Effector CD8-positive, alpha-beta T cell (primary cell): Measurements from ENCODE around the gene CCDC142.

ENCODE experiments used
- DNase-seq: peaks from one replicate; lab custom pipeline; 2025; lab: John Stamatoyannopoulos, UW
- total RNA-seq, 4 experiments: gene quantifications; one replicate each; lab custom pipeline; 2026; lab: John Stamatoyannopoulos, UW

Gene CCDC142
- 38.3 to 85.3 (median 45.2) reads per million in 4 experiments for total RNA-seq

DNA sequence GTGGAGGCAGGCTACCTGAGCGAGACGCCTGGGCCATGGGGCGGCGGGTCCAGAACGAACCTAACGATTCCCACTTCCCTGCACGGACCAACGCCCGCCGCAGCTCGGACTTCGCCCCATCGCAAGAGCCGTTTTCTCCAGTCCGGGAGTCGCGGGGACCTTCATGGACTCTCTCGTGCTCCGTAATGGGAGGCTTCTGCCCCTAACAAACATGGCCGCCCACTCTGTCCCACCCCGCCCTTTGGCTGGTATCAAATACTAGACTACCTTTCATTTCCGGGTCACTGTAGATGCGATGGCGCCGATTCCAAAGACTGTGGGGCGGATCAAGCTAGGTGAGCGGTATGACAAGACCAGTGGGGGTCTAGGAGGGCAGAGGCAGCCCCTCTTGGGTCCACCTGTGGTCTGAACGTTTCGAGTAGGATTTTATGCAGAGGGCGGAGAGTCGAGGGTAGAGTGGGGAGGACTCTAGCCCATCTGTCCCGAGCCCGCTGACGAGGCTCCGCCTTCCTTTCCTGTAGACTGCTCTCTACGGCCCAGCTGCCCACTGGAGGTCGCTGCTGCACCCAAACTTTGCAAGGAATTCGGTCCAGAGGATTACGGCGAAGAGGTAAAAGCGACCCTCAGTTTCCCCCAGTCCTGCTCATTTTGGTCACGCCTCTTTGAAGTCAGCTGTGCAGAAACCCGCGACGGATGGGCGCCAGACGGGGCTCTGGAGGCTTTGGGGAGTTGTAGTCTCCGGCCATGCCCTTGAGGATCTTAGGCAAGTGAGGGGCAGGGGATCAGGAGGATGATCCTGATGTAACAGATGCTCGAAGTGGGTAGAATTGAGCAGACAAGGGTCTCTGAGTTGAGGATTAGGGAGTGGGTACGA, at the start of gene CCDC142, which contains the start of gene TTC31:
Gene CCDC142 (minus strand): TSS at position 198 of the 874 bp plus-strand sequence. CDS start 161 bp downstream, at position 37.
Gene TTC31 (plus strand): TSS at position 281 of the 874 bp plus-strand sequence. CDS start 15 bp downstream, at position 296.
- DNase-seq, result peak; percentile 87

GRCh38 chr2:74532222-74532621, 49.4 kb upstream of the CCDC142 start:
- DNase-seq, result no peak

GRCh38 chr2:74531666-74532065, 48.9 kb upstream of the CCDC142 start:
- DNase-seq, result no peak

- DNase-seq, result peak; percentile 16
Observed at GRCh38 chr2:74530239-74531187, 47.7 kb upstream of the CCDC142 start.

DNA sequence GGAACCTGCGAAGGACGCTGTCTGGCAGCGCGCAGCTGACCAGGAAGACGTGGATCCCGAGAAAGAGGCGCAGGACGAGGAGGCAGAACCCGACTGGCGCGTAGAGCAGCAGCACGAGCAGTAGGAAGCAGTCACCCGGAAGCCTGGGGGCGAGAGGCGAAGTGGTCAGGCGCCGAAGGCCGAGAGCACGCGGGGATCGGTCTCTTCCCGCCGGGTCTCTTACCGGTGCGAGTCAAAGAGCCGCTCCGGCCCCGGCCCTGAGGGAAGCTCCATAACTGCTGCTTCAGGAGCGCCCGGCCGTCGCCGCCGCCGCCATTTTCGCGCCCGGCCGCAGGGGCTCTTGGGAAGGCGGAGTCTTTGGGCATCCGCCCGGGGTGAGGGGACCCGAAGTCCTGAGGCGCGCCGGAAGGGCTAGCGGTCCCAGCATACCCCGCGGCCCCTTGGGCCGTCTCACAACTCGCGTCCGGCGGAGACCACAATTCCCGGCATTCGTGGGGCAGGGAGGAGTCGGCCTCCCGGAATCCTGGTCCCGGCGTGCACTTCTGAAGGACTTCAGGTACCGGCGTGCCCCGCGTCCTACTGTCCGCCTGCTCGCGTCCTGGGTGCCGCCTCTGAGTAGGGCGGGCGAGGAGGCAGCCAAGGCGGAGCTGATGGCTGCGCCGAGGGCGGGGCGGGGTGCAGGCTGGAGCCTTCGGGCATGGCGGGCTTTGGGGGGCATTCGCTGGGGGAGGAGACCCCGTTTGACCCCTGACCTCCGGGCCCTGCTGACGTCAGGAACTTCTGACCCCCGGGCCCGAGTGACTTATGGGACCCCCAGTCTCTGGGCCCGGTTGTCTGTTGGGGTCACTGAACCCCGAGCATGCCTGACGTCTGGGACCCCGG, 46.8 kb upstream of the CCDC142 start, which contains the start of the genes AUP1 and HTRA2:
Gene AUP1 (minus strand): TSS at position 350 of the 882 bp plus-strand sequence. CDS start 77 bp downstream, at position 273.
Gene HTRA2 (plus strand): TSS at position 577 of the 882 bp plus-strand sequence. CDS start 74 bp downstream, at position 651.
- DNase-seq, result peak; percentile 68

- no peak for DNase-seq
Observed at GRCh38 chr2:74528600-74529356, 46.0 kb upstream of the CCDC142 start.

DNA sequence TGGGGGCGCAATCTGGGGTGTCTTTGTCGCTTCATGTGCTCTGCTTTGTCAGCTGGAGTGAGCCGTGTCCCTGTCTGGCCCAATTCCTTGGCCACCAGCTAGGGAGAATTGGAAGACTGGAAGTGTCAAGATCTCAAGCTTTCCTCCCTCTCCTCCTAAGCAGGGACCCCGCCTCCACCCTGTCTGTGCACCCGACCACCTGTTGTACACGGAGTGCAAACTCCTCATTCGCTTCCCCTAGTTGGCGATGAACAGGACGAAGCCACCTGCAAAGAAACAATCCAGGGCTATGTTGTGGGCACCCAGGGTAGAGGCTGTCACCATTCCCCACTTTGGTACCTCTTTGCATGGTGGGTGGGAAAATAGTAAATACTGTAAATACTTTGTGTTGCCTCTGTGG, 44.9 kb upstream of the CCDC142 start:
- DNase-seq, result no peak

- no peak for DNase-seq
Observed at GRCh38 chr2:74526649-74527230, 43.9 kb upstream of the CCDC142 start.

DNA sequence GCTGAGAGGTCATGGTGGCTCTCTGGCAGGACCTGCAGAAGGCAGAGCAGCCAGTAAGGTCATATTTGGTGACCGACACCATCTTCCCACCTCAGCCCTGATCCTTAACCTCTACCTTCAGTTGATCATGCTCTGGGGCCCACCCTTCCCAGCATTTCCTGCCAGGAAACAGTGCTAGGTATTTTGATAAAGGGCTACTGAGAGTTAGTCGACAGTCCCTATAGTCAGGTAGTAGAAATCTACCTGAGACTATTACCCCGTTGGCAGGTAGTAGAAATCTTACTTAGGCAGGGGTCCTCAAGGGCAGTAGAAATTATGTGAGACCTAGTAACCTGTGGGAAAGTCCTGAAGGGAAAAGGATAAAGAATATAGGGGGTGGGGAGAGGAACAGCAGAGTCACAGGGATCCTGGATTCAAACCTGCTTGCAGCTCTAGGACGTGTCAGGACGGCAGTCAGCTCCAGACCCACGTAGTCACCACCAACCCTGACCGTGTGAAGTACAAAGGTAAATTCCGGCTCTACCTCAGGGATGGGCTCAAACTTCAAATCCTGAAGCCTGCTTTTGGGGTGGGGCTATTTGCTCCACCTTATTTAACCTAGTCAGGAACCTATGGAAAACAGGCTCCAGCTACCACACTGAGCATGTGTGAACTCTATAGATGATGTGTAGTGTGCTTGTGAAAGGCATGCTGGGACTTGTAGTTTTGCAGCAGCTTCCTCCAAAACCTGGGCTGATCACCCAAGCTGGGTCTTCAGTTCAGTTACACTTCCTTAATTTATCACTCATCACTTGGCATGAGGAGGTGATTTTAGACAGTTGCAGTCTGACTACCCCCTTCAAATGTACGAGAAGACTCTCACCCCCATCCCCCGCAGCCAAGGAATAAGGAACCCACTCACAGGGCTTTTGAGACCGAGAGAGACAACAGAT, 43.2 kb upstream of the CCDC142 start, which contains the start of gene DQX1:
Gene DQX1 (minus strand): TSS at position 515 of the 932 bp plus-strand sequence. CDS start 502 bp downstream, at position 13.
- DNase-seq, result no peak

GRCh38 chr2:74524955-74525716, 42.3 kb upstream of the CCDC142 start:
- DNase-seq, result no peak

DNA sequence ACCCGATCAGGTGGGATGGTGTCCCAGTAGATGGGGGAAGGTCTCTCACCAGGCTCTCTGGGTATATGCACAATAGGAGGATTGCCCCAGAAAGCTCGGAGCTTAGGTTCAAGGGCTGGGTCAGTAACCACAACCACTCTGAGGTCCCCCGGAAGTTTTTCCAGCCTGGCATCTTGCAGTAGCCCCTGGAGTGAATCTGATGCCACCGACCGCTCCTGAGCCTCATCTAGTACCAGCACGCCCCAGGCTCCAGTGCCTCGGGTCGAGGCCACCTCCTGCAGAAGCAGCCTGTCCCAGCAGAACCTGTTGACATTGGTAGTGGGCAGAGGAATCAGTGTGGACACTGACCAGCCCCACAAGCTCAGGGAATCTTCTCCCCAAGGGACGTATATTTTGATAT, 41.2 kb upstream of the CCDC142 start:
- DNase-seq, result no peak

DNA sequence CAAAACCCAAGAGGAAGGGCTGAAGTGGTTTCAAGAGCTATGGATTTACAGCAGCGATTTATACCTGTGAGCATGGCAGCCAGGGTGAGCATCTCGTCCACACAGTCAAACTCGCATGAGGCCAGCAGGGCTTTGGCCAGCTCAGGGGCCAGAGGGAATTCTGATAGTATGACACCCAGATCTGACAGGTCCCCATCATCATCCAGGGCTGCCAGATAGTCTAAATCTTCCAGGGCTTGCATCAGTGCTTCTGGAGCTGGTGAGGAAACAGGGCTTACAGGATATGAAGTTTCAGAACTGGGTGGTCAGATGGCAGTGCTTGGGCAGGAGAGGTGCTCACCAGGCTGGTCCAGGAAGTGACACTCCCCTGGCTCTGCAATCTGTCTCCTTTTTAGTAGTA, 39.7 kb upstream of the CCDC142 start:
- no peak for DNase-seq

GRCh38 chr2:74516650-74517049, 33.9 kb upstream of the CCDC142 start:
- DNase-seq, result no peak

DNA sequence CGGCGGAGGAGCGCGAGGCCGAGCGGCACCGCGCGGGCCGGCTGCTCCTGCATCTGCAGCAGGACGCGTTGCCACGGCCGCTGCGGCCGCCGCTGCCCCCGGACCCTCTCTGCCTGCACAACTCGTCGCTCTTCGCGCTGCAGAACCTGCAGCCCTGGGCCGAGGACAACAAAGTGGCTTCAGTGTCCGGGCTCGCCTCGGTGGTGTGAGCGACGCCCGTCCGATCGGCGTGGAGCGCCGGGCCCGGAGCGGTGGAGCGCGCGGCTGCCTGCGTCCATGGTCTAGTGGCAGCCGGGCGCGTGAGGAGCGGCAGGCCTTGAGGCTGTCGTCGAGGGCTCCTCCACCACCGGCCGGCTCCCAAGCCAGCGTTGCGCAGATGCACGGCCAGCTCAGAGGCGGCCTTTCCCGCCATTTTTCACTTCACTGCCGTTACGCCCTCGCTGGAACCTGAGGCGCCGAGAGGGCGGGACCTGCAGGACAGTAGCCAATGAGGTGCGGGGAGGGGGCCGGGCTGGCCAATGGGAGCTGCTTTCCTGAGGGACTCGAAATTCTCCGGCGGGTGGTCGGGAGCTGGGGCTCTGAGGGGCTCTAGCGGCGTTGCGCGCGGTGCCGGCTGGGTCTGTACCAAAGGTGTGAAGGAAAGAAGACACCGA, 33.3 kb upstream of the CCDC142 start:
- DNase-seq, result peak; percentile 58

DNA sequence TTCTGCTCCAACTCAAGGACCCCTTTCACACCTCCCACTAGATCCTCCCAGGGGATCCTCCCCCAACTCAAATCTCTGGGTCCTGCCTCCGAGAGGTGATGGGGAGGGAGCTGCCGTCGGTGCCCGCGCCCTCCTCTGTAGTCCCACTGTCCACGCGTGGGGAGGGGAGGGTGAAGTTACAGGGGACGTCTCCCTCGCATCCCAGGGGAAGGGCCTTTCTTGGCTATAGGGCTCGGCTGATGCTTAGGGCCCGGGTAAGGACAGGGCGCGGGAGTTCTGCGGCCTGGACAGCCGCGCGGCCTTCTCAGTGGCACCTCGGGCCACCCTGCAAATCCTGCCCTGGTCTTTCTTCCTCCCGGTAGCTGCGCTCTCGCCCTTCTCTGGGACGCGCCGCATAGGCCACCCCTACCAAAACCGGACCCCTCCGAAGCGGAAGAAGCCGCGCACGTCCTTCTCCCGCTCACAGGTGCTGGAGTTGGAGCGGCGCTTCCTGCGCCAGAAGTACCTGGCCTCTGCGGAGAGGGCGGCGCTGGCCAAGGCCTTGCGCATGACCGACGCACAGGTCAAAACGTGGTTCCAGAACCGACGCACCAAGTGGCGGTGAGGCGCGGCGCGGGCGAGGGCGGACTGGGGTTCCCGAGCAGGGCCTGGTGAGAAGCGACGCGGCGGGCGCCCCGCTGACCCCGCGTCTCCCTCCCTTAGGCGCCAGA, 32.6 kb upstream of the CCDC142 start:
- DNase-seq, result no peak
